ENCODE data around the gene INSL3. TPM values are rescaled to one million over a fixed set of nuclear protein-coding genes. Genes with fewer than 3 reads are reported as not detected.

Gene INSL3, protein sequence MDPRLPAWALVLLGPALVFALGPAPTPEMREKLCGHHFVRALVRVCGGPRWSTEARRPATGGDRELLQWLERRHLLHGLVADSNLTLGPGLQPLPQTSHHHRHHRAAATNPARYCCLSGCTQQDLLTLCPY
- total RNA-seq: not detected in 2 replicates

DNA sequence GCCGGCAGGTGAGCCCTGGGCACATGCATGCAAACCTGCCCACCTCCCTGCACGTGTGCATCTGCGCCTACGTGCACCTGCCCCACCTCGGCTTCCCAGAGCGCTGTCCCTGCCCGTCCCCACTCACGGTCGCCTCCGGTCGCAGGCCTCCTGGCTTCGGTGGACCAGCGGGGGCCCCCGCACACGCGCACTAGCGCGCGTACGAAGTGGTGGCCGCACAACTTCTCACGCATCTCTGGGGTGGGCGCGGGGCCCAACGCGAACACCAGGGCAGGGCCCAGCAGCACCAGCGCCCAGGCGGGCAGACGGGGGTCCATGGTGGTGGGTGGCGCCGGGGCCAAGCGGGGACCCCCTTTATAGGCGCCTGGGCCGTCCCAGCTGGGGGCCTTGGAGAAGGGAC, at the start of gene INSL3:
Gene INSL3, minus strand, starts transcription at position 330 of the 400 bp plus-strand sequence. Its CDS starts 13 bp downstream, at position 317.
- DNase-seq: no peak

DNA sequence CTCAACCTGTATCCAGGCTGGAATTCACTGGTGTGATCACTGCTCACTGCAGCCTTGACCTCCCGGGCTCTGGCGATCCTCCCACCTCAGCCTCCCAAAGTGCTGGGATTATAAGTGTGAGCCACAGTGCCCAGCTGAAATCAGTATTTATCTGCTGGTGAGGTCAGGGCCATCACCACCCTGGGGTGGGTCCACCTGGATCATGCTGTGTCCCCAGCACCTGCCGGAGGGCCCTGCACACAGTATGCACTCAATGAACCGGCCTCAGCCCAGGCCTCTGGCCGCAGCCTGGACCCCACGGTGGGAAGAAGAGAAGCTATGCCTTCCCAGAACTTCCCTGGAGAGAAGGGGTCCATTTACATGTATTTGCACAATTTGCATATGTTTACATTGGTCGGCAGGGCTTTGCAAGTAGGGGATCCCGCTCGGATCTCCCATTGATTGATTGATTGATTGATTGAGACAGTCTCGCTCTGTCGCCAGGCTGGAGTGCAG, 47.8 kb upstream of the INSL3 start:
- no peak for DNase-seq

DNA sequence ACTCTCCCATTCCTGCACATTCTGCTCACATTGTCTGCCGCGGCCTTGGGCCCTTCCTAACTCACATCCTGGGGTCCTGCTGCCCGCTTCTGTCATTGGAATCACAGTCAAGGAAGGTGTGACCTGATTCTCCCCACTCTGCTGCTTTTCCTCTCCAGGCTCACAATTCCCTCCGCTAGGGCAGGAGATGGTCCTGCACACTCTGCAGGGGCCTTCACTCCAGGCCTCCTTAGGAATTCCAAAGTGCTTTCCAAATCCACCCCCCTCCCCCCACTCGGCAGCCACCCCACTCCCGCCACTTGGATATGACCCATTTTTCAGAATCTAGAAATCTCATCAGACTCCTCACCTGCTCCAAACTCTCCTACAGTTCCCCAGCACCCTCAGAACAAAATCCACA, 47.4 kb upstream of the INSL3 start:
- DNase-seq: no peak

DNA sequence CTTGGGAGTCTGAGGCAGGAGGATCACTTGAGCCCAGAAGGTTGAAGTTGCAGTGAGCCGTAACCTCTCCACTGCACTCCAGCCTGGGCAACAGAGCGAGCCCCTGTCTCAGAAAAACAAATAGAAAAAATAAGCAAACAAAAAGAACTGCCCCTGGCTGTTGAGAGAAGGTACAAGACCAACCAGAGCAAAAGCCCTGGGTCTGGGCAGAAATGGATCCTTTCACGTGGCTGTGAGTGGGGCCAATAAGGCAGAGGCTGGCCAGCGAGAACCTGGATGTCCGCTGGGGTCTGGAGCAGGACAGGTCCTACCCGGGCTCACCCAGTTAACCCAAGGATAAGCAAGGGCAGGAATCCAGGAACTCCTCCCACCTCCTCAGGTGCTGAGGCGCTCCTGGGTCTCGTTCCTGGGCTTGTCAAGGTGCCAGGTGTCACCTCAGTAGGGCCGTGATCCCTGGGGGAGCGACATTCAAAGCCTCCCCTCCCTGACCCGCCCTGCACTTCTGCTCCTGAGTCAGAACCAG, 45.7 kb upstream of the INSL3 start:
- no peak for DNase-seq

DNA sequence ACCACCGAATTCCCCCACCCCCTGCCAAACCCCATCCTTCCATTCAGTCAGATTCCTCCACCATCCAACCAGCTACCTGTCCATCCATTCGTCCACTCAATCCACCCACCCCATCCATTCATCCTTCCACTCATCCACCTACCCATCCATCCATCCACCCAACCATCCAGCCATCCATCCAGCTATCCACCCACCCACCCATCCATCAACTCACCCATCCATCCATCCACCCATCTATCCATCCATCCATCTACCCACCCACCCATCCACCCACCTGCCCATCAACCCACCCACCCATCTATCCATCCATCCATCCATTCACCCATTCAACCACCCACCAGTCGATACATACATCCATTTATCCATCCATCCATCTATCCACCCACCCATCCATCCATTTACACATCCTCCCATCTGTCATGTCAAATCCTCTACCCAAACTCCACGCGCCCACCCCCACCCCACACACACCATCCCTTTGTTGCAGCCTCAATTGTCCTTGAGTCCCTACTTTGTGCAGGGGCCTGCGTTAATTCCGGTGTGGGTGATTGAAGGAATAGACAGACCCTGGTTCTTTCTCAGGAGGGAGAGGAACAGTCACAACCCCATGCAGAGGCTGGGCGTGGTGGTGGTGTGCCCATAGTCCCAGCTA, 45.1 kb upstream of the INSL3 start:
- no peak for DNase-seq

DNA sequence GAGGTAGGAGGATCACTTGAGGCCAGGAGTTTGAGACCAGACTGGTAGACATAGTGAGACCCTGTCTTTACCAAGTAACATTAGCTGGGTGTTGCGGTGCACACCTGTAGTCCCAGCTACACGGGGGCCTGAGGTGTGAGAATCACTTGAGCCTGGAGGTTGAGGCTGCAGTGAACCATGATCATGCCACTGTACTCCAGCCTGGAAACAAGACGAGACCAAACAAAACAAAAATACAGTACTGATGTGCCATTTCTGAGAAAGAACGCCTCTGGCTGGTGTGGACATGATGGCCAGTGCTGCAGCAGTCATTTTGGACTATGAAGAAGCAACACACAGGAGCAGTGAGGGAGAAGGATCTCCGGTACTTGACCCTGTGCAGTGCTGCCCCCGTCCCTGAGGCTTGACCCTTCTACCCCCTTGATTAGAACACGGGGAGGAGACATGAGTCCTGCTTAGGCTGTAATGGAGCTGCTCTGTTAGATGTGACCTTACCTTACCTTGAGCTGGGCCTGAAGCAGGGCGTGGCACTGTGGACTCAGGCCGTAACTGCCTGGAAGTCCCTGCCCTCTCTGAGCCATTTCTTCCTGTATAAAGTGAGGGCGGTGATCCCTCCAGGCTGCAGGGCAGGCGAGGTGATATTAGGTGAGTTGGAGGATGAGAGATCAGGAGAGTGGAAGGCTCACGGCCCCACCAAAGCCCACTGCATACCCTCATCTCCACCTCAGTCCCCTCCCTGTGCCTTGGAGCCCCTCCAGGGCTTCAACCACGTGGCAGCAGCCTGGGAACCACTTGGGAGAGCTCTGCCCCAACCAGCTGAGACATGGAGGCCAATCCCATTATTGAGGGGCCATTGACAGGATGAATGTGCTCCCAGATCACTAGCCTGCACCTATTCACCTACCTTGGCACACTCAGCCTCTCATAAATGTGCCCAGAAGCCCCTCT, 44.3 kb upstream of the INSL3 start:
- DNase-seq: no peak

DNA sequence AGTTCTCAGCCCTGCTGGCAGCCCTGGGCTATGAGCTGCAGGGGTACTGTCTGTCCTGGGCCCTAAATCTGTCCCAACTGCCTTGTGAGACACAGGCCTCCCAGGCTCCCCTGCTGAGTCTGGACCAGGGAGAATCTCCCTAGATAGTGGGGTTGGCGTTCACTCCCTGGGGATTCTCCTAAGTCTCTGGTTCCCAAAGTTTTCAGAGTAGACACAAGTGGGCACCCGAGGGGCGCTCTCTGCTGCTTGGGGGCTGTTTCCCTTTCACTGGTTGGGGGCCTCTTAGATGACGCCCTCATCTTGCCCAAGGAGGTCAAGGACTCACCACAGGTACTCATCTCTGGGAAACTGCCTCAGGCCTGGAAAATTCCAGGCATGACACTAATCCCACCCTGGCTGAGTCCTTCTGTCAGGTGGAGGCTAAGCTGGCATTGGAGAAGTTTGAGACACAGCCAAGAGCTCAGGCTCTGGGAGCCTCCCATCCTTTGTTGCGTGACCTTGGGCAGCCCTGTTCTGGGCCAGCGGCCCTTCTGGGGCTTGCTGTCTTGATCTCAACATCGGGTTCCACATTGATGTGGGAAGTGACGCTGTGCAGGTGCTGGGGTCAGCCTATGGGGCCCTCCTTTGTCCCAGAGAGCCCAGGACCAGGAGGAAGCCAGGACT, 42.3 kb upstream of the INSL3 start:
- no peak for DNase-seq

DNA sequence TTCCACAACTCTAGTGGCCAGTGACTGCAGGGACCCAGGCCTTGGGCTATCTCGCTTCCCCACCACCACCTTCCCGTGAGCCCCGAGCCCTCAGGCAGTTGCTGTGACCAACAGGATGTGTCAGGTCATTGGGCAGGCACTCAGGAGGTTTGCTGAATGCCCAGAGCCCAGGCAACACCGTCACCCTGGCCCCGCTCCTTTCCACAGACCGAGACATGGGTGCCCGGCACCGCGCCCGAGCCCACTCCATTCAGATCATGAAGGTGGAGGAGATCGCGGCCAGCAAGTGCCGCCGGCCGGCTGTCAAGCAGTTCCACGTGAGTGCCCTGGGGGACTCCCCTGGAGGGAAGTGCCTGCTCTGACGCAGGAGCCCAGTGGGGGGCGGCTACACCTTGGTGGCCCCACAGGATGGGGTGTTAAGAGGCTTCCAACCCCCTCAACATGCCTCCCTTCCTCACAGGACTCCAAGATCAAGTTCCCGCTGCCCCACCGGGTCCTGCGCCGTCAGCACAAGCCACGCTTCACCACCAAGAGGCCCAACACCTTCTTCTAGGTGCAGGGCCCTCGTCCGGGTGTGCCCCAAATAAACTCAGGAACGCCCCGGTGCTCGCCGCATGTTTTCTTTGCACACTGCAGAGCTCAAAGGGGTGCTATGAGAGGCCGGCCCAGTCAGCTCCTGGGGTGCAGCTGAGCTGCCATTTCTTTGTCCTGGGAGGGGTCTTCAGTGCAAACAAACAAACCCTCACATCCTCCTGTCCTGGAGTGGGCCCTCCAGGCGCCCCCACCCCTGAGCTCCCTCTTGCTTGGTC, 41.6 kb upstream of the INSL3 start:
- DNase-seq: no peak

DNA sequence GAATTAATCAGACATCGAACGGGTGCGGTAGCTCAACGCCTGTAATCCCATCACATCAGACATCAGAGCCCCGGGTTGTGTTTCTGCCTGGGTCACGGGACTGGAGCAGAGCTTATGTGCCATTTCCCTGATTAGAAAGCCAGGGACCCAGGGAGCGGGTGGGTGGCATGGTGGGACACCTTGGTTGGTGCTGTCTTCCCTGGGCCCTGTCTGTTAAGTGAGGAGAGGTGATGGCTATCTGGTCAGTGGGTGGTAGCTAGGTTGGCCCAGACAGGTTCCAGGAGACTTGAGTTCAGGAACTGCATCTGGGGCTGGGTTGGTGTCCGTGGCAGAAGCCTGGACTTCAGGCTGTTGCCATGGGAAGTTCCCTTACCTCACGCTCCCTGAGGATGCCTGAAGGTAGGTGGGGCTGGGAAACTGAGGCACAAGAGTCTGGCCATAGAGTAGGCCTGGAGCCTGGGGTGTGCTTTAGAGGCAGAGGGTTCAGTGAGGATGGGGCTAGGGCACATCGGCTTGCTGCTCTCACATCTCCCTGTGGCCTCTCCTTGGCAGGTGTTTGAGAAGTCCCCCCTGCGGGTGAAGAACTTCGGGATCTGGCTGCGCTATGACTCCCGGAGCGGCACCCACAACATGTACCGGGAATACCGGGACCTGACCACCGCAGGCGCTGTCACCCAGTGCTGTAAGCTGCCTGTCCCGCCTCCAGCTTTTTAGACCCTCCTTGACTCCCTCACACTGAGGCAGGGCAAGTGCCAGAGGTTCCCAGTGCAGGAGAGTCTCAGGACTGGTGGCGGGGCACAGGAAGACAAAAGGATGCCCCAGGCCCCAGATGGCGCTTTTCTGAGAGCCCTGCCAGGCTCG, 40.5 kb upstream of the INSL3 start:
- DNase-seq: no peak

DNA sequence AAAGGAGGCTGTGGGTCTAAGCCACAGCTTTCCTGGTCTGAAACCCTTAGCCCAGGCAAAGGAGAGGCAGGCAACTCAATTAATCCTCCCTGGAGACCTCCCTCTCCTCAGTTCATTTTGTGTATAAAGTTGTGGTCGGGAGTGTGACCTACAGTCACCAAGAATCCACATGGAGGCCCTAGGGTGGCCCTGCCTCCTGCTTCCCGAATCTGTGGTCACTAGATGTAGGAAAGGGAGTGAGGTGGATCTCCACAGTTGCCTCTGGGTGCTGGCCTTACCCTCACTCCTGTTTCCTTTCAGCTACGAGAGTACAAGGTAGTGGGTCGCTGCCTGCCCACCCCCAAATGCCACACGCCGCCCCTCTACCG, 39.7 kb upstream of the INSL3 start:
- DNase-seq: no peak

DNA sequence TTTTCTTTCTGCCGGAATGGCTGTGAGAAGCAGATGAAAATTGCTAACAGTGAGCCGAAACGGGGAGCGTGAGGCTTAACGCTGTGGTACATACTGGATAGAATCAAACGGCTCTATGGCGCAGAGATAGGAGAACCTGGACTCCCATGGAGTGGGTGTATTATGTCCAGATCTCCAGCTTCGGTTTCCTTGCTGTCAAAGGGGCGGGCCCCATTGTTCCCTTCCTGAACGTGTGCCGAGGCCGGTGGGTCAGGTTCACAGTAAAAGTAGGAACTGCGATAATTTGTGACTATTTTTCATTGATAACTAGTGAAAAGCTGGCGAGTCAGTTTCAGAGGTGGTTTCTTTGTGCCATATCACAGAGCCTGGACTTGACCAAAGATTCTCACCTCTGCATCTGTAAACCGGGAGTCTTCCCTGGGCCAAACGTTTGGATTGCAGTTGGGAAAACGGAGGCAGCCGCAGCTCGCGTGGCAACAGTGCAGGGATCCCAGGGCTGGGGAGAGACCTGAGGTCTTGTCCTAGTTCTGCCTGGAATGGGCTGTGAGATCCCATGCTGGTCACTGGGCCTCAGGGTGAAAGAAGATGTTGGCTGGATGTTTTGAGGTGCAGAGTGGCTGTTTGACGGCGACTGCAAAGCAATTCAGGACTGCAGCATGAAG, 39.1 kb upstream of the INSL3 start:
- peak; percentile 55 for DNase-seq

DNA sequence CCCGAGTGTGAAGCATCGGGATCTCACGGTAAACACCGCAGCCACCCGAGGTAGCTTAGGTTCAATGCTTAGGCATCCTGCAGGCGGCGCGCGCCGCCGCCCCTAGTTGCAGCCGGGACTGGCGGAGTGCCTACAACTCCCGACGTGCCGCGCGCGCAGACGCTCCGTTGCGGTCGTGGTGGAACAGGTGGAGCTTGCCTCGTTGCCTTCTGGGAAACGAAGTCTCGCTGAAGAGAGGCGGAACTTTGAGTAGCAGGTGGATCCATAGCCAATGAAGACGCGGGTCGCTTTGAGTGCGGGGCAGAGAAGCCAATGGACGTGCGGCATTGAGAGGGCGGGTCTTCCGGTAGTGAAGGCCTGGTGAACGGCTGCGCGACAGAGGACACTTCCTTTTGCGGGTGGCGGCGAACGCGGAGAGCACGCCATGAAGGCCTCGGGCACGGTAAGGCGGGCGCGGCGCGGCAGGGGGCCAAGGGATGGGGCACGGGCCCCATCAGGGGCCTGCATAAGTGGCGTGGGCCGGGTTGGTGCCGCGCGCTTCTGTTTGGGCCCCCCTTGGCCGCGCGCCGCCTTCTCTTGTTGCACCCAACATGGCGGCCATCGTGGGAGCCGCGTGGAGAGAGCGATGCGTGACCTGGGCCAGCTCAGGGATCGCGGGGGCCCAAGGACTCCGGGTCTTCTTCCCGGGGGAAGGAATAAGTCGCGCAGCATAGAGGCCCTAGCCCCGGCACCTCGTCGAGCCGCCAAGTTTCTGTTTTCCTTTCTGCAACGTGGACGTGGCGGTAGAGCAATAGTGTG, 38.4 kb upstream of the INSL3 start, which contains the start of gene RPL18A:
Gene RPL18A, plus strand, starts transcription at position 378 of the 798 bp plus-strand sequence. Its CDS starts 47 bp downstream, at position 425.
- DNase-seq: peak; percentile 100

DNA sequence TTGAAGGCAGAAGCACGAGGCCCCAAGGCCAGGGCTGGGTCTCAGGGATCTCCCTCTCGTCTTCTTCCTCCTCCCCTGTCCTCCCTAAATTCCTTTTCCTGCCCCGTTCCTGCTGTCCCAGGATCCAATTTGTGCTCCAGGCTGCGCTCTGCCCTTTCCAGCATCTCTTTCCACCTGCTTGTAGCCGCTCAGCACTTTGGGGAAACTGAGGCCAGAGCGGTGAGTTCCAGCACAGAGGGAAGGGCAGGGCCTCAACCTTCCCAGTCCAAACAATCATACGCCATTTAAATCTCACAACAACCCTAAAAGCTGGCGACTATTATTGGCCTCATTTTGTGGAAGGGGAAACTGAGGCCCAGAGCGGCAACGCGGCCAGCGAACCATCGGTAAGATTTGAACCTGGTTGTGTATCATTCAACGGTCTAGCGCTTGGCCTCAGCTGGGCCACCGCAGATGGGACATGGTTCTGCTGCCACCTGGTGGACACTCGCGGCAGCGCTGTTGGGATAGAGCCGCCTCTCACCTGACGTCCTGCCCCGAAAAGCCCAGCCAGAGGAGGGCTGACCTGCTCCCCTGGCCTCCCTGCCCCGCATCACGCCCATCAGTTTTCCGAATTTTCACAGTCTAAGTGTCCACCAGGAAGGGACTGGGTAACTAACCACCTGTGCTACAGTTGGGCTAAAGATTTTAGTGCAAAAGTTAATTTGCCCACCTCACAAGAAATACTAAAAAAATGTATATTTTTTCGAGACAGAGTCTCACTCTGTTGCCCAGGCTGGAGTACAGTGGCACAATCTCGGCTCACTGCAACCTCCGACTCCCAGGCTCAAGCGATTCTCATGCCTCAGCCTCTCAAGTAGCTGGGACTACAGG, 34.2 kb upstream of the INSL3 start:
- DNase-seq: peak; percentile 84

DNA sequence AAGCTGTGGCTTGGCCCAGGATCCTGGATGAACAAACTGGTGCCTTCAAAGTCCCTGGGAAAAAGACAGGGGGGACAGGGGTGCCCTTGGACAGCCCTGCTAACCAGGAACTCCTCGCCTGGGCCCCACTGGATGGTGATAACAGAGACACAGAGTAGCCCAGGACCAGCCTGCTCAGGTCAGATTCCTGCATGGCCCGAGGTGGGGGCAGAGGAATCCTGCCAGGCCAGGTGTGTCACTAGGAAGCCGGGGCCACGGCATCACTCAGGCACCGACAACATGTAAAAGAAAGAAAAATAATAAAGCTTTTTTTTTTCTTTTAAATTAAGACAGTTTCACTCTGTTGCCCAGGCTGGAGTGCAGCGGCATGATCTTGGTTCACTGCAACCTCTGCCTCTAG, 32.7 kb upstream of the INSL3 start:
- DNase-seq: no peak

DNA sequence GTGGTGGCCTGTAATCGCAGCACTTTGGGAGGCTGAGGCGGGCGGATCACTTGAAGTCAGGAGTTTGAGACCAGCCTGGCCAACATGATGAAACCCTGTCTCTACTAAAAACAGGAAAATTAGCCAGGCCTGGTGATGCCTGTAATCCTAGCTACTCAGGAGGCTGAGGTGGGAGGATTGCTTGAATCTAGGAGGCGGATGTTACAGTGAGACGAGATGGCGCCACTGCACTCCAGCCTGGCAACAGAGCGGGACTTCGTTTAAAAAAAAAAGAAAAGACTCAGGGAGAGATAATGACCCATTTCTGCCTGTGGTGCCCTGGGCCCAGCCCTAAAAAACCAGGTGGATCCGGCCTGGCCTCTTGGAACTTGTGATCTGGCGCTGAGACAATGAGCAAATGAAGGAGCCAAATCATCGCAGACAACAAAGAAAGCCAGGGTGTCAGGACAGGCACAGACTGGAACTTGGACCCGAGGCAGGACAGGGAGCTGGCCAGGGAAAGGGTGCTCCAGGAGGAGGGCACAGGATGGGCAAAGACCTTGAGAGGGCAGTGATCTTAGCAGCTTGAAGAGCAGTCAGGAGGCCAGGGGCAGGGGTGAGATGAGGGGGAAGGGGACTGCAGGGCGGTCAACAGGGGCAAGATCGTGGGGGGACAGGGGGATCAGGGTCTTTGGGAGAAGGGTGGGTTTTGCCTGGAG, 27.4 kb upstream of the INSL3 start:
- DNase-seq: no peak

DNA sequence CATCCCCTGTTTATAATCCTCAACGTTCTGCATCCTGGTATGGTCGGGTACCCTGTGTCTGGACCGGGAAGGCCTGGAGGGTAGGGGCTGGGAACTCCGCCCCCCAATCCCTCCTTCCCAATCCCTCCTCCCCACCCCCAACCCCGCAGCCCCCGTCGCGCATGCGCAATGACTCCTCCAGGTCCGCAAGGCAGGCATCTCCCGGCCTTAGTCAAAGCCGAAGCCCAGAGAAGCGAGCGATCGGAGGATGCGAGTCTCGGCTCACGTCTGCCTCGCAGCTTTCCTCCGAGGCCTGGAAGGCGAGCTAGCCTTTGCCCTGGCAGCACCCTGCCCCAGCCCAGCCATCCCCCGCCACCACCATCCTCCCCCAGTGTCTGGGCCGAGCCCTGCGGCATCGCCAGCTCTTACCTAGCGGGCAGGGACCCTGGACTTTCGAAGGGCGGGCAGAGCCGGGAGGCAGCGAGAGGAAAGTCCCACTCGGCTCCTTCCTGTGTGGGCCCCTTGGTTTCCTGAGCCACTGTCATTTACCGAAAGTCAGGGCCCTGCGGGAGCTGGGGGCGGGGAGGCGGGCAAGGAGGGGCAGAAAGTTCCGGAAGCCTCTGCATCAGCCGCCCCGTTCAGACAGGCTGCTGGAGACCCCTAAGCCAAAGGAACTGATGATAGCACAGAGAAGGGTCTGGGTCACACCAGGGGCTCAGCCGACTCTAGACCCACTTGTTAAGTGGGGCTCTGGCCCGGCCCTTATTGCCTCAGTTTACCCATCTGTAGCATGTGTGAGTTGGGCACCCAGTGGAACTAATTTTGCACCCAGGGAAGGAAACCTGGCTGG, 26.4 kb upstream of the INSL3 start, which contains the start of gene JAK3:
Gene JAK3, minus strand, starts transcription at position 445 of the 829 bp plus-strand sequence. CDS start 3,565 bp downstream, outside the sequence.
- DNase-seq: peak; percentile 79
